Keratinocyte (primary cell): Measurements from ENCODE around the gene CEP295NL.

Experiments used
- CTCF ChIP-seq, 3 experiments: IDR thresholded peaks in 1 of 3; conservative IDR thresholded peaks in 1 of 3; optimal IDR thresholded peaks in 1 of 3; 2 replicates in 2 of 3; 3 replicates in 1 of 3; pipeline versions ENCODE3 to v1.5.1; 2011; ENCODE audit warnings: low read length in 3 of 3, mild to moderate bottlenecking in 3 of 3, moderate library complexity in 2 of 3, control low read depth in 1 of 3, inconsistent platforms in 1 of 3; ENCODE audit not compliant: insufficient read depth in 2 of 3; ENCODE audit errors: extremely low read depth in 1 of 3
- EZH2 ChIP-seq: IDR thresholded peaks from one replicate; pipeline ENCODE4 v1.6.1; 2012; ENCODE audit warnings: inconsistent platforms, mild to moderate bottlenecking, low read length, moderate library complexity

- TF ChIP-seq CTCF (optimal IDR thresholded peaks at IDR 0.05 in 1 of 3, IDR thresholded peaks at IDR 0.05 in 1 of 3, conservative IDR thresholded peaks at IDR 0.05 in 1 of 3; ENCODE audit: extremely low read depth in 1 of 3, insufficient read depth in 2 of 3, low read length in 3 of 3) (no peak), EZH2 (no peak)
Observed at GRCh38 chr17:78951967-78952551, 49.1 kb upstream of the CEP295NL start.
